HG02840 (cell line): ENCODE data around the gene PTOV1.
A peak's percentile ranks its signal among the peaks of the same experiment; 100 is the strongest.

Experiments
- ATAC-seq: cut with Tn5 transposase; IDR thresholded peaks from one replicate; pipeline ENCODE4 v1.9.1; 2021; ENCODE audit warnings: mild to moderate bottlenecking, moderate library complexity, moderate number of reproducible peaks; ENCODE audit not compliant: unreplicated experiment, low FRiP score

Gene PTOV1

DNA sequence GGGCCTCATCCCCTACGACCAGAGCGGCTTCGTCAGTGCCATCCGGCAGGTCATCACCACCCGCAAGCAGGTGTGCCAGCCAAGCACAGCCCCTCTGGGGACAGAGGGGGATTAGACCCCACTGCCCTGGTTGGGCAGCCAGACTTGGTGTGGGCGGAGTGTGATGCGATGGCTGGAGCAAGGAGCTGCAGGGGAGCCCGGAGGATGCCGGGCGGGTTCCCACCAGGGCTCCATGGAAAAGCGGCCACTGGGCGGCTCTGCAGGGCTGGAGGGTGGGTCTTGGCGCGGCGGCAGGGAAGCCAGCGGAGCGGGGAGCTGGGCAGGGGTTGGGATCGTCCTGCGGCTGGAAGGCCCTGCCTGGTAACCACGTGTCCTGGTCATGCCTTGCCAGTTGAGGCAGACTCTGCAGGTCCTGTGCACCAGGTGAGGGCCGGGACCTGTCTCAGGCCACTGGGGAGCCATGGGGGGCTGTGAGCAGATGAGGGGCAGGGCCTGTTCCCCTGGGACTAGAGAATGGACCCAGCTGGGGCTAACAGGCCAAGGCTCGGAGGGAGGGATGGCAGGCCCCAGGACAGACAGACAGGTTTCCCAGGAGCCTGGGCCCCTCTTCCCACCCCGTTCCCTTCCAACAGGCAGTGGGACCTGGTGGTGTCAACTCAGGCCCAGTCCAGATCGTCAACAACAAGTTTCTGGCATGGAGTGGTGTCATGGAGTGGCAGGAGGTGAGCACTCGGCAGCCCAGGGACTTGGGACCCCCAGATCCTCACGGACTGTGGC is 6.3 kb downstream of the PTOV1 start:
- no peak for ATAC-seq

DNA sequence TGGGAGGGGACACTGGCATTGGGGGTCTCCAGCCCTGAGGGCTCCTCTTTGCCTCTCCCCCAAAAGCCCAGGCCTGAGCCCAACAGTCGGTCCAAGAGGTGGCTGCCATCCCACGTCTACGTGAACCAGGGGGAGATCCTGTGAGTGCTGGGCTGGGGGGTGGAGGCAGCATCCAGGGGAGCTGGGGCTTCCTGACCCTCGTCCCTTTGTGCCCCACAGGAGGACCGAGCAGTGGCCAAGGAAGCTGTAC is 6.8 kb downstream of the PTOV1 start:
- no peak for ATAC-seq

DNA sequence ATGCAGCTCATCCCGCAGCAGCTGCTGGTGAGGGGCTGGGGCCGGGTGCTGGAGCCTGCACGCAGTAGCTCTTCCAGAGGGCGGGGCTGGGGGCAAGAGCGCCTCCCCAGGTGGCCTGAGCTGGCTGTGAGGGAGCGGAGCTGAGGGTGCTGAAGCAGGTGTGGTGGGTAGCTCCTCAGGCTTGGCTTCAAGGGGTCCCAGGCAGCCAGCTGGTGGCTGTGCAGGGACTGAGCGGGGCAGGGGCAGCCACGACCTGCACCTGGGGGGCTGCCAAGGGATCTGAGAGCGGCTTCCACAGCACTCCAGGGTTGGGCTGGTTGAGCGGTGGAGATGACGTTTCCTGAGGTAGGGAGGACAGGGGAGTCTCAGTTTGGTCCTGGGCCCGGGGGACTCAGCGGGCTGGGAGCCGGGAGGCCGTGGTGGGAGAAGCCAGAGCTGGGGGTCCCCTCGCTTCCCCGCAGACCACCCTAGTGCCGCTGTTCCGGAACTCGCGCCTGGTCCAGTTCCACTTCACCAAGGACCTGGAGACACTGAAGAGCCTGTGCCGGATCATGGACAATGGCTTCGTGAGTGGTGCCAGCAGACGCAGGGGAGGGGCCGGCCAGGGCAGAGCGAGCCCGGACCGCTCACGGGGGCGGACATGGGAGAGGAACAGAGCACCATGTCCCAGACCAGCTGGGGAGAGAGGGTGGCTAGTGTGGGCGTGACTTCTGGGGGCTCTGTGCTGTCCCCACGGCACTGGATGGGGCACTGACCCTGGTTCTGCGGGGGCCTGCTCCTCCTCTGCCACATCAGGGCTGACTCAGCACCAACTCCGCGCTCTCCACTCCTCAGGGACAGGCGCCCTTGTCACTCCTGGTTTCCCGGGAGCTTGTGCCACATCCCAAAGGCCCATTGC is 7.4 kb downstream of the PTOV1 start:
- no peak for ATAC-seq

DNA sequence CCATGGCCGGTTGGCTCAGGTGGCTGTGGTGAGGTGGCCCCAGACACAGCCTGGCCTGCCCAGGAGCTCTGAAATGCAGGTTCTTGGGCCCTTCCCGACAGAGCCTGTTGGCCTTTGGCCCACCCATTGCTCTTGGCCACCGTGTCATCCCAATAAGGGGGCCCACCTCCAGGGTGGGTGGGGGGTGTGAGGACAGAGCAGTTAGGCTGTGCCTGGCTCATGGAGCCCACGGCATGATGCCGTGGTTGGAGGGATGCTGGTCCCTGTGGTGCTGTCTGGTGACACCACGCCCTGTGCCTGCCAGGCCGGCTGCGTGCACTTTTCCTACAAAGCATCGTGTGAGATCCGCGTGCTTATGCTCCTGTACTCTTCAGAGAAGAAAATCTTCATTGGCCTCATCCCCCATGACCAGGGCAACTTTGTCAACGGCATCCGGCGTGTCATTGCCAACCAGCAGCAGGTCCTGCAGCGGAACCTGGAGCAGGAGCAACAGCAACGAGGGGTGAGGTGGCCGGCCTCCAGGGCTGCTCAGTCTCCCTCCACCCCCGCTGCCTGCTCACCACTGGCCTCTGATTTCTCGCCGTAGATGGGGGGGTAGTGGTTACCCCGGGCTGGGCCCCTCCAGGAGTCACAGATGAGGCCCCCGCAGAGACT is 8.8 kb downstream of the PTOV1 start:
- no peak for ATAC-seq

DNA sequence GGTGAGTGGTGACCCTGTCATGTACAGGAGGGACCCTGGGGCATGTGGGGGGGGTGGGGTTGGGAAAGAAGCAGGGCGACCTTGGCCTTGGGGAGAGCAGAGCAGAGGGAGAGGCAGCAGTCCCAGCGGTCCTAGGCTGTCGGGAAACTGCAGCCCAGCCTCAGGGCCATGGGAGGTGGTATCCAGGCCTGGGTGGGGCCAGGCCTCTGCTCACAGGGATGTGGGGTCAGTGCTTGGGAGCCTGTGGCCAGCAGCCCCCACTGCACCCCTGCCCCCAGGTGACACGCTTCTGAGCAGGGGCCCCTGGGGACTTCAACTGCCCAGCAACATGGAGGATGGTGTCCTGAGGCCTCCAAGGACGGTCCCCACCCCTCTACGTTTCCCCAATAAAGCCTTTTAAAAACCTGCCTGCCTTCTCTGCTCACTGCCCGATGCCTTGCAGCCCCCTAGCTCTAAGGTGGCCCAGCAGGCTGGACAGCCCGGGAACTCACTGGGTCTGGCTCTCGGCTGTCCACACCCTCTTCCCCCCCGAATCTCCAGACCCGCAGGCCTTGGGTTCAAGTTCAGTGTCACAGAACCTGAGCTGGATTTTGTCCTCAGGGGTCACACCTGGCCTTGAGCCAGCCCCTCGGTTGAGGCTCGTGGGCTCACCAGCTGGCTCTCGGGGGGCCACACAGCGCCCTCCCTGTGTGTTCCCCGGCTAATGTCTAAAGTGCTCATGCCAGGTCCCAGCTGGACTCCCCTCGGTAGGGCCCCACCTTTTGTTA is 9.6 kb downstream of the PTOV1 start:
- ATAC-seq: no peak

DNA sequence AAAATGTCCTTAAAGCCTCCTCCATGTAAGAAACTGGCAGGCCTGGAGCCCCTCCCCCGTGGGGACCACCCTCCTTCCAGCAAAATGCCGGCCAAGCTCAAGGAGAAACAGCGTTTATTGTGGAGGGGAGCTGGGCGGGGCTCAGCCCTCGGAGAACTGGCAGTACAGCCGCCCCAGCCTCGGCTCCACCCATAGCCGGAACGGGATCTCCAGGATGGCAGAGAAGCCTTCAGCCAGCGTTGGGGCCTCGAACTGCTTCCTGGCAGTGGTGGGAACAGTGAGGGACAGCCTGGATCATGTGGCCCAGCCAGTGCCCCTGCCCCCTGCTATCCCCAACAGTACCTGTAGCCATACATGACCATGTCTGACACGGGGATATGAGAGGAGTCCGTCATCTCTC is 10.1 kb downstream of the PTOV1 start:
- no peak for ATAC-seq

DNA sequence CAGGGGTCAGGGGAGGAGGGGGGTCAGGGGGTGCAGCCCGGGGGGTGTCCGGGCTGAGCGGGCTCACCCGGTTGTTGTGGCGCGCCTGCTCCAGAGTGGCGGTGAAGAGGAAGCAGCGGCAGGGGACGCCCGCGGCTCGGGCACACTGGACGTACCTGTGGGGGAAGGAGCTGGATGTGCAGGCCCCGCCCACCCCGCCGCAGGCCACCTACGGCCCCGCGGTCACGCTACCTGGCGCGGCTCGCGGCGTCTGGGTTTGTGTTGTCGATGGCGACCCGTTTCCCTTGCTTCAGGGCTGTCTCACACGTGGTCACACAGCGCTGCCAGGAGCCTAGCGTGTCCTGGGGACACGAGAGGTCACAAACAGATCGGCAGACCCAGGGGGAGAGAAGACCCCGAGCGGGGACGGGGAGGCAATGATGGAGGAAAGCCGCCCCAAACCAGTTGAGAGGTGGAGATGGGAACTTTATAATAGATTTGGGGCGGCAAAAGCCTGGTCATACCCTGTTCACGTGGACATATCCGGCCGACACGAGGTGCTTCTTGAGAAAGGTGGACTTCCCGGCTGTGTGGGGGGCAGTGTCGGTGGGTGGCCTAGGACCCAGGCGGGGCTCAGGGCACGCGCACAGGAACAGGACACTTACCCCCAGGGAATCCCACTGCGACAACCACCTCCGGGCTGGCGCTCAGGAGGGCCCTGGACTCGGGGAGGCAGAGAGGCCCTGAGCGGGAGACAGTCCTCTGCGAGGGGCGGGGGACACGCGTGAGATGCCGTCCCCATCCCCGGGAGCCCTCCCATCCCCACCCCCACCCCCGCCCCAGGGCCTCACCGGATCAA is 10.8 kb downstream of the PTOV1 start:
- ATAC-seq: no peak

DNA sequence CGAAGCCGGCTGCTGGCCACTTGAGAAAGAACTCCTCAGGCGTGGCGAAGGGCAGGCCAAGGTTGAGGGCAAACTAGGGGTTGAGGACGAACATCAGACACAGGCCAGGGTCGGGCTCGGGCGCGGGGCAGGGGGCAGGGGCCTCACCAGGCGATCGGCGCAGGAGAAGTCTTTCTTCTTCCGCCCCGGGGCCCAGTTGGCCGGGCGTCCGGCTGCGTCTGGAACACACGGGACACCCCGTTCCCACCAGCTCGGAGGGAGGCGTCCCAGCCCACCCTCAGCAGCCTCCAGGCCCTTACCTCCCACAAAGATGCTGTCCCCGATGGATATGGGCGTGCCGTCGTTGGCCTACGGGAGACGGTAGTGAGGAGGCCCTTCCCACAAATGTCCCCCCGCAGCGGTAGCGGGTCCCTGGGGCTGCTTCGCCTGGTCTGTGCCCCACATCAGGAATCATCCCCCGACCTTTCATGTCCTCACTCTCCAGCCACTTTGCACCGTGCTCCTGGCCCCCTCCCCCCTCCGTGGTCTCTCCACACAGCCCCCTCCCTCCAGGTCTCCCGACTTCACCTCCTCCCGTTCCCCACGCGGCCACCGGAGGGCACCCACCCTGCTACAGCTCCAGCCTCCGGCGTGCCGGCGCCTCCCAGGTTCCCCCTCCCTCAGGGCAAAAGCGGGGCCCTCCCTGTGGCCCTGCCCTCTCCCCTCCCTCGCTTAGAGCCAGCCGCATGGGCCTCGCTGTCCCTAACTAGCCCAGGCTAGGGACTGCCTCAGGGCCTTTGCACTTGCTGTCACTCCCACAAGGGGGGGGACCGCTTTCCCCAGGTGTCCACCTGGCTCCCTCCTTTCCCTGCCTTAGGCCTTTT is 11.7 kb downstream of the PTOV1 start:
- no peak for ATAC-seq

DNA sequence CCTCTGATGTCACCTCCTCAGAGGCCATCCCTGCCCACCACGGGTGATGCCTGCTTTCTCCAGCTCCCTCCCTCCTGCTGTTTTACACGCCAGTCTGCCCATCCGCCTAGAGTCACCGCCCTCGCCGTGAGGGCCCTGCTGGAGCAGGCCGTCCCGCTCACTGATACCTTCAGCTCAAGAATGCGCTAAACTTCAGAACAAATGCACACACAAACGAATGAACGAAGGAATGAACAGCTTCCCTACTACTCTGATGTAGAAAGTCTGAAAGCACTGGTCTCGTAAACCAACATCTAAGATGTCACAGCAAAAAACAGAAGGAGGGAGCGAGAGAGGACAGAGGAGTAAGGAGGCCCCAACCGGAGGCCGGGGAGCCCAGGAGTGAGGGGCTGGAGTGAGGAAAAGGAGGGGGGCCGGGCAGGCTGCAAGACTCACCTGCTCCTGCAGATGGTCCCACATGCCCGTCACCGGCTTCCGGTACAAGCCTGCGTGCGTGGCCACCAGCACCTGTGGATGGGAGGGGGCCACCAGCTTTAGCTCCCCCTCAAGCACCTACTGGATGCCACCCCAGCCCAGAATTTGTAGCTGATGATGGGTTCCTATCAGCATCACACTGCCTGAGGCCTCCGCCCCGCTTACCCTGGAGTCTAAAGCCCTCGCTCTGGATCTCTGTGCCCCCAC is 12.4 kb downstream of the PTOV1 start:
- no peak for ATAC-seq

DNA sequence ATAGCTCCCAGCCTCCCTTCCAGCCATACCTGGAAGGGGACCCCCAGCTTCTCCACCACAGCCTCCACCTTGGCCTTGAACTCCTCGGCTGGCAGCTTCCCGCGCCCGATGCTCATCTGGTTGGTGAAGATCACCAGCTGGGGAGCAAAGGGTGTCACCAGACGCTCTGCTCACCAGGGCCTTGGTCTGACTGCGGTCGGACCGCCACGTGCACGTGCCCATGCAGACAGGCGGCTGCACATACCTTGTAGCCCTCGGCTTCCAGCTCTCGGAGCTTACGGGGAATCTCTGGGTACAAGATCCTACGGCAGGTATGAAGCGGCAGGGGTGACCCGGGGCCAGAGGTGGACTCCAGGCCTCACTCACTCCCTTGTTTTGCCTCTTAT is 13.0 kb downstream of the PTOV1 start:
- ATAC-seq: no peak

DNA sequence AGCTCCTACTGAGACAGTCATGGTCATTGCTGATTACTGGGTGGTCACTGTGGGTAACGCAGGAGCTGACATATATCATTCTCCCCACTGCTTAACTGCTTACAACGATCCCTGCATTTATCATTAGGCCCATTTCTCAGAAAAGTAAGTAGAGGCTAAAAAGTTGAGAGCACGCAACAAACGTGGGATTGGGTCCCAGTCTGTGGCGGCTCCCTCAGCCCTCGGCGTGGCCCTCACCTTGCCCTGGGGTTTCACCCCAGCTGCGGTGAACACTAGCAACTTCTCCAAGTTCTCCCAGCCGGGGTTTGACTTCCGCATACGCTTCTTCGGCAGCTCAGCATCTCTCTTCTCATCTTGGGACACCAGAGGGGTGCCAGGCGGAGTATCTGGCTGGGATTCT is 13.9 kb downstream of the PTOV1 start:
- no peak for ATAC-seq

DNA sequence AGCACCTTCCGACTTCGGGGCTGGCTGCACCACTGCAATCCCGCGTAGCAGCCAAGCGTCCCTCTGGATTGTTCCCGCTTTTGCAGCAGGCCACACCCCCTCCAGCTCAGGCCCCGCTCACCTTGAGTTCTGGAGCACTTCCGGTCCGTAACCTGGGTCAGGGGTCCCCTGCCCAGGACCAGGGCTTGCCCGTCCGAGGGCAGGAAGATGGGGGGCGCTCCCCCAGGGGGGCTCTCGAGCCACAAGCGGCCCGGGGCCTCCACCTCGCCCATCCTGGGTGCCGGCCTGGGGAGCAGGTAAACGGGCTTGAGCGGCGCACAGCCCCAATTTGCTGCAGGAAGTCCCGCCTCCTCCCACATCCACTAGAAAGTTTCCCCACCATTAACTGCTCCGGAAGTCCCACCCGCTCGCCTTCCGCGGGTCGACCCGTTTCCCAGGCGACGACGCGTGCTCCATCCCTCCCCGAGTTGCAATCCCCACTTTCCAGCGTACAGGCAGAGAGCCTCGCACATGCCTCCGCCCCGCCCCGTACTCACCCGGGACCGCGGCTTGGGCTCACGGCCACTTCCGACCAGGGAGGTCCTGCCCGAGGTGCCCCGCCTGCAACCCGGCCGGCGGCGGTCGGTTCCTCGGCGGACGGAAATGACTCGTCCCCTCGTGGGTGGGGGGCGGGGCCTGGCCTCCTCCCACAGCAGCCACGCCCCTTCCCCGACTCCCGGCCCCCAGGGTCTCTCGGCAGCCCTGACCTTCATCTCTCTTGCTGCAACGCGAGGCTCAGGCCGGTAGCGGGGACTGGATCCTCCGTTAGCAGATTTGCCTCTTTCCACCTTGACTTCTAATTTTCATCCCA is 16.2 kb downstream of the PTOV1 start, which contains the start of gene PNKP:
TSS of gene PNKP (minus strand) at position 644 of the 850 bp plus-strand sequence. CDS start at position 272, 372 bp downstream.
- peak; percentile 46 for ATAC-seq

DNA sequence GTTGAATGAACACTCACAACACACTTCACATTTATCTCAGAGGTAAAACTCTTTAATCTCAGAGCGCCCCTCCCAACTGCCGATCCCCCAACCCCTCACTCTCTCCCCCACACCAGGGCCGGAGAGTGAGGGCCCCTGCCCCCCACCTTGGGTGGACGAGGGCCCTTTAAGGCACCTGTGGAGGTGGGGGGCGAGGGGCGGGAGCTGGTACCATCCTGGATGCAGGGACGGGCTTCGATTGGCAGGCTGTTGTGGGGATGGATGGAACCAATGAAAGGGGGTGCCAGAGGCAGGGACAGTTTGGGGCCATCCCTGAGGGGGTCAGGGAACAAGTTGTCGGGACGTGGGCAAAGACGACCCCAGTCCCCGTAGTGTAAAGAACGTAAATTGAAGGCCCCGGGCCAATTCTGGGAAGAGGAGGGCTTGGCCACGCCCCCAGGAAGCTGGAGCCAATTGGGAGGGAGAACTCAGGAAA is 18.1 kb downstream of the PTOV1 start:
- ATAC-seq: no peak

DNA sequence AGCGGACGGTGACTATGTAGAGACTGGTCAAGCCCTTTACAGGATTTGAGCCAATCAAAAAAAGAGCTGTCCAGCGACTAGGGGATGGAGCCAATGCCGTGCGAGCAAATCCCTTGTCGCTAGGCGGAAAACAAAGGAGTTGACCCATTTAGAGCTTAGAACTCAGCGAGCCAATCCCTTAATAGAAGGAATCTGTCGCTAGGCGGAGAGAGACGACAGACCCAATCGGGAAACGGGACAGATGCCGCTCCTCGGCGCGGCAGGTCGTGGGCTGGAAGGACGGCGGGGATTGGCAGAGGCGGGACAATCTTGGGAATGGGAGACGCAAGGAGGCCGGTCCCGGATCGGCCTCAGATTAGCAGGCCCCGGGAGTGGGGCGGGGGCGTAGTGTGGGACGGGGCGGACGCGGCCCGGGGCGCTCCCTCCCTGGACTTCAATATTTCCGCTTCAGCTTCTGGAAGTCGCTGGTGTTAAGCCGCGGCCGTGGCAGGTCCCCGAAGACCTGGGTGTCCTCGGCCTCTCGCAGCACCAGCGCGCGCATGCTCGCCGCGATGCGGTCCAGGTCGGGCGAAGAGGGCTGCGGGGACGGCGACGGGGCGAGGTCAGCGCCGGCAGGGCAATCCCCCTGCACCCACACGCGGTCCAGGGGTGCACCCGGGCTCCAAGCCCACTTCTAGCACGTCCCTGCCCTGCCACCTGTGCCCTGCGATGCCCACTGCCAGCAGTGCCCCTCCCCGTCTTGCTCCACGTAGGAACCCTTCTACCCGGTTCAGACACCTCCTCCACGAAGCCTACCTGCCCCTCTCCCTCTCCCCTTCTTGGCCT is 18.7 kb downstream of the PTOV1 start:
- peak; percentile 64 for ATAC-seq

DNA sequence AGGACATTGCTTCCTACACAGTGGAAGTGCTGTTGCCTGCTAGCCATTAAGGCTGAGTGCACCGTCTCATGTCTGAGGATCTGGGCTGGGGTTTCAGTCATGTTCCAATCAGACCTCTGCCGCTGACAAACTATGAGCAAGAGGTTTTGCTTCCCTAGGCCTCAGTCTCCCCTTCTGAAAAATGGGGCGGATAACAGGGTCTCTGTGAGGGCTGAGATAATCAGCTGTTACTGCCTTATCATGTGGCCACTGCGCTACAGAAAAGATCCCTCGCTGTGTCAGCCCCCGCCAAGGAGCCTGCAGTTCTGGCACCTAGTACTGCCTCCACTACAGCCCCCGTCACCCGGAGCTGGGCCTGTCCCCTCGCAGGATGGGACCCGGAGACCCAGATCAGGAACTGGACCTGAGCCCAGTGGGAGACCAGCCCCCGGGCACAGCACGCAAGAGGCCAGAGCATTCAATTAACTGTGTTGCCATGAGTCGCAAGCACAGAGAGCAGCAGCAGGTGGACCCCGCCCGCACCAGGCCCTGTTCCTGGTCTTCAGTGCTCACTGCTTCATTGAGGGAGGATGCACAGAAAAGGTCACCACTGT is 19.4 kb downstream of the PTOV1 start:
- ATAC-seq: no peak

DNA sequence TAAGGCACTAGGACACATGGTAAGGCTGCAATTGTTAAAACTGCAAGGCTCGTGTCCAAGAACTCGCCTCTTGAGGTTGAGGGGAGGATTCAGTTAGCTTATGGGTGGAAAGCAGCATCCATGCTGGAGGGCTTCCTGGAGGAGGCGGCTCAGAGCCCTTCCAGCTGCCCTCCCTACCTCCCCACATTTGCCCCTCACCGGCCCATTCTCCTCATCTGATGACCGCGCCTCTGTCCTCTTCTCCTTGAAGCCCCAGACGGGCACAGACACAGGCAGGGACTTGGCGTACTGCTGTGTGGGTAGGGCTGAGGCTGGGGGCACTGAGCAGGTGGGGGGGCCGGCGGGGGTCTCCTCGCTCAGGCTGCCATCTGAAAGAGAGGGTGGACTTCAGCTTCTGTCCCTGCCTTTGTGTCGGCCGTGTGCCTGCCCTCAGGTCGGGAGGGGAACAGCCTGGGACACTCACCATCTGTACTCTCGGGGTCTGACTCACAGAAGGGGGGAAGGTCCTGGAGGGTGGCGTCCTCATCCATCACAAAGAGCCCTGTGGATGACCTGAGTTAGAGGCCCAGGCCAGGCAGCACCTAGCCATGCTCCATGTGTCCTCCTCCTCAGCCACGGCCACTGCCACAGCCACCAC is 20.5 kb downstream of the PTOV1 start:
- ATAC-seq: no peak
